ENCODE data around the gene APOC1.
A peak's percentile ranks its signal among the peaks of the same experiment; 100 is the strongest.
"Not testable (repeated sequence)": the region's sequence is repeated elsewhere in the genome, so short reads cannot be mapped to it uniquely, and the experiment has no call there.

Gene APOC1

DNA sequence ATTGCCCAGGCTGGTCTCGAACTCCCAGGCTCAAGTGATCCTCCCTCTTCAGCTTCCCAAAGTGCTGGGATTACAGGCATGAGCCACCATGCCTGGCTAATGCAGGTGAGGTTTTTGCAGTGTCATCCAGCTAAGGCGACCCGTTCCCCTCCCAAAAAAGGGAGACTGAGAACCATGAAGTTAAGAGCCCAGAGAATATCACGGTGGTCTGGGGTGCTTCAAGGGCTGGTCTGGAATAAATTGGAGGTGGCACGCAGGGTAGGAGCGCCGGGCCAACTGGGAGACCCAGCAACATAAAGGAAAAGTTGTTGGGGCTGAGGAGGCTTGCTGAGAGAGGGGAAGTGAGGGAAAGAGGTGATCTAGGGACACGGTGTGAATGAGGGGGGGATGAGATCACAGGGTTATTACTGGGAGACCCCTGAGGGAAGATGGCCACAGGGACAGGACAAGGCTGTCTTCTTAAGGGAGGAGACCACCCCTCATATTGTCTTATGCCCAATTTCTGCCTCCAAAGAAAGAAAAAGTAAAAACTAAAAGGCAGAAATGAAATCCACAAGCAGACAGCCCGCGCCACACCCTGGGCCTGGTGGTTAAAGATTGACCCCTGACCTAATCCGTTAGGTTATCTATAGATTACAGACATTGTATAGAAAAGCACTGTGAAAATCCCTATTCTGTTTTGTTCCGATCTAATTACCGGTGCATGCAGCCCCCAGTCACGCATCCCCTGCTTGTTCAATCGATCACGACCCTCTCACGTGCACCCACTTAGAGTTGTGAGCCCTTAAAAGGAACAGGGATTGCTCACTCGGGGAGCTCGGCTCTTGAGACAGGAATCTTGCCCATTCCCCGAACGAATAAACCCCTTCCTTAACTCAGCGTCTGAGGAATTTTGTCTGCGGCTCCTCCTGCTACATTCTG is 636 bp upstream of the APOC1 start:
- DNase-seq: not testable (repeated sequence)

DNA sequence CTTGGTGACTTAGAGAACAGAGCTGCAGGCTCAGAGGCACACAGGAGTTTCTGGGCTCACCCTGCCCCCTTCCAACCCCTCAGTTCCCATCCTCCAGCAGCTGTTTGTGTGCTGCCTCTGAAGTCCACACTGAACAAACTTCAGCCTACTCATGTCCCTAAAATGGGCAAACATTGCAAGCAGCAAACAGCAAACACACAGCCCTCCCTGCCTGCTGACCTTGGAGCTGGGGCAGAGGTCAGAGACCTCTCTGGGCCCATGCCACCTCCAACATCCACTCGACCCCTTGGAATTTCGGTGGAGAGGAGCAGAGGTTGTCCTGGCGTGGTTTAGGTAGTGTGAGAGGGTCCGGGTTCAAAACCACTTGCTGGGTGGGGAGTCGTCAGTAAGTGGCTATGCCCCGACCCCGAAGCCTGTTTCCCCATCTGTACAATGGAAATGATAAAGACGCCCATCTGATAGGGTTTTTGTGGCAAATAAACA is 9.9 kb downstream of the APOC1 start:
- no peak for DNase-seq

DNA sequence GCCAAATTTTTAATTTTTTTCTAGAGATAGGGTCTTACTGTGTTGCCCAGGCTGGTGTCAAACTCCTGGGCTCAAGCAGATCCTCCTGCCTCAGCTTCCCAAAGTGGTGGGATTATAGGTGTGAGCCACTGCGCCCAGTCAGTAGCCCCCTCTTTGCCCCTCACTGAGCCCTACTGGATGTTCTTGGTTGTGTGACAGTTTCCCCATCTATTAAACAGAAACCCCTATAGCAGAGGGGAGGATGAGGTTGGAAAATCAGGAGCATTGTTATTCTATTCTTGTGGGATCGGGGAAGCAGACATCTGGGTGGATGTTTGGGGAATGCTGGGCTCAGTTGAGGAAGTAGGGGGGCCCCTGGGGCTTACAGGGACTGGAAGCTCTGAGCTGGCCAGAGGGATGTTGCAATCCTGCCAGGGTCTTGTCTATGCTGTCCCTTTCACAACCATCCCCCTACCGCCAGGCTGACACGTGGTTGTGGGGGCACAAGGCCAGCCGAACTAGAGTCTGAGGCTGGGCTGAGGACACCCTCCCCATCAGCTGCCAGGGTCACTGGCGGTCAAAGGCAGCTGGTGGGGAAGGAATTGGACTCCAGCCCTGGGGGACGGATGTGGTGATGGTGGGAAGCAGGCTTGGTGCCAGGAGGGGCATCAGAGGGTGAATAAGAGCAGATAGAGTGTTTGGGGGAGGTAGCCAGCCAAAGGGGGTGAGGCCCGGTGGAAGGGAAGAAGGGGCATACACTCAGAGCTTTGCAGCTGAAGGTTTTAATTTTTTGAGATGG is 10.9 kb downstream of the APOC1 start:
- no peak for DNase-seq

DNA sequence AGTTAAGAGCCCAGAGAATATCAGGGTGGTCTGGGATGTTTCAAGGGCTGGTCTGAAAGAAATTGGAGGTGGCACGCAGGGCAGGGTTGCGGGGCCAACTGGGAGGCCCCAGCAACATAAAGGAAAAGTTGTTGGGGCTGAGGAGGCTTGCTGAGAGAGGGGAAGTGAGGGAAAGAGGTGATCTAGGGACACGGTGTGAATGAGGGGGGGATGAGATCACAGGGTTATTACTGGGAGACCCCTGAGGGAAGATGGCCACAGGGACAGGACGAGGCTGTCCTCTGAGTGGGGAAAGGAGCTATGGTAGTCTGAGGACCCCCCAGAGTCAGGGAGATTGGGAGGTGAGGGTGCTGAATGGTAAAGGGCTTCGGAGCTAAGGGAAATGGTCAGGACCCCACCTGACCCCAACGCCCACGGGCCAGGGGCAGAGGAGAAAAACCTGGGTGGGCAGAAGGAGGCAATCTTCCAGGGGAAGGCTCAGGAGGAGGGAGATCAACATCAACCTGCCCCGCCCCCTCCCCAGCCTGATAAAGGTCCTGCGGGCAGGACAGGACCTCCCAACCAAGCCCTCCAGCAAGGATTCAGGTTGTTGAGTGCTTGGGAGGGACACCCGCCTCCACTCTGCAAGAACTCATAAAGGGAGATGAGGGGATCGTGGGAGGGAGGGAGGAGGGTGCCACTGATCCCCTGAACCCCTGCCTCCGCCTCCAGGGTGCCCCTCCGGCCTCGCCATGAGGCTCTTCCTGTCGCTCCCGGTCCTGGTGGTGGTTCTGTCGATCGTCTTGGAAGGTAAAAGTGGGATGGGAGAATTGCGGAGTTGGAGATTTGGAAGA is 12.1 kb downstream of the APOC1 start:
- not testable (repeated sequence) for DNase-seq

DNA sequence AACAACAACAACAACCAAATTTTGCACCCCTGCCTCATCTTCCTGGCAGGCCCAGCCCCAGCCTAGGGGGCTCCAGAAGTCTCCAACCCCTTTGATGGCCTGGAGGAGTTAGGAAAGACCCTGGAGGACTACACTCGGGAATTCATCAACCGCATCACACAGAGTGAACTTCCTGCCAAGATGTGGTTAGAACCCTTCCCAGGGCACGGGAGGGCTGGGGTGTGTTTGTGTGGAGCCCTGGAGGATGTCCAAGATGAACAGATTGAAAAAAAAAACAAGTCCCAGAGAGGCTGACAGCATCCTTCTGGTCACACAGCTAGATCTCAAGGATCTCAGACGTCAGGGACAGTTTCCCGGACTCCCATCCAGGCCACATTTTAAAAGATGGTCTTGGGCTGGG is 13.3 kb downstream of the APOC1 start:
- no peak for DNase-seq

DNA sequence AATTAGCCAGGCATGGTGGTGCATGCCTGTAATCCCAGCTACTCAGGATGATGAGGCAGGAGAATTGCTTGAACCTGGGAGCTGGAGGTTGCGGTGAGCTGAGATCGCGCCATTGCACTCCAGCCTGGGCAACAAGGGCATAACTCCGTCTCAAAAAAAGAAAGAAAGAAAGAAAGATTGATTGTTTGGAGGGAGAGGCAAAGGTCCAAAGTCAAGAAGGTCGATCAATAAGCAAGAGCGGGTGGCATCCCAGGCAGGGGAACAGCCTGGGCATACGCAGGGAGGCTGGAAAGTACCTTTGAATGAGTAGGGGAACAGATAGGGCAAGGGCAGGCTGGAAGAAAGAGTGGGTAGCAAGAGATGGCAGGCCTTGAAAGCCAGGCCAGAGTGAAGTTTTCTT is 15.7 kb downstream of the APOC1 start:
- DNase-seq: no peak

DNA sequence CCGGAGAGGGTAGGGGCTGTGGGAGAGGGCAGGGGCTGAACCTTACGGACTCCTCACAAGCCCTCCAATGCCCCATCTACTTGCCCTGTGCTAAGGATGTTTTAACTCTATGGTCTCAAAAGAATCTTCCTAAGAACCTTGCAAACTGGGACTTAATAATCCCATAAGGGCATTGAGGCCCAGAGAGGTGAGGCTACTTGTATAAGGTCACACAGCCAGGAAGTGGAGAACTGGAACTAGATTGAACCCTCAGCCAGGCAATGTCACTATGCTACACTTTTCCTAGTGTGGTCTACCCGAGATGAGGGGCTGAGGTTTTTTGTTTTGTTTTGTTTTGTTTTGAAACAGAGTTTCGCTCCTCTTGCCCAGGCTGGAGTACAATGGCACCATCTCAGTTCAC is 17.1 kb downstream of the APOC1 start:
- no peak for DNase-seq

DNA sequence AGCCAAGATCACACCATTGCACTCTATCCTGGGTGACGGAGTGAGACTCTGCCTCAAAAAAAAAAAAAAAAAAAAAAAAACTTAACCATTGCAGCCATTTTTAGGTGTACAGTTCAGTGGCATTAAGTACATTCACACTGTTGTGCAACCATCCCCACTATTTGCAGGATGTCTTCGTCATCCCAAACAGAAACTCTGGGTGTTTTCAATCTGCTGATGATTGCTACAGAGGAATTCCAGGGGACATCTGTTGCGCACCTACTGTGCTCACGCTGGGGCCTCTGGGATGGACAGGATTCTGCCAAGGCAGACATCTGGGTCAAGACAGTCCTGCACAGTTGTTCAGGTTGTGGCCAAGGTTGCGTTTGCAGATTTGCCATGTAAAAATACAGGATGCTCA is 25.3 kb downstream of the APOC1 start:
- DNase-seq: no peak

DNA sequence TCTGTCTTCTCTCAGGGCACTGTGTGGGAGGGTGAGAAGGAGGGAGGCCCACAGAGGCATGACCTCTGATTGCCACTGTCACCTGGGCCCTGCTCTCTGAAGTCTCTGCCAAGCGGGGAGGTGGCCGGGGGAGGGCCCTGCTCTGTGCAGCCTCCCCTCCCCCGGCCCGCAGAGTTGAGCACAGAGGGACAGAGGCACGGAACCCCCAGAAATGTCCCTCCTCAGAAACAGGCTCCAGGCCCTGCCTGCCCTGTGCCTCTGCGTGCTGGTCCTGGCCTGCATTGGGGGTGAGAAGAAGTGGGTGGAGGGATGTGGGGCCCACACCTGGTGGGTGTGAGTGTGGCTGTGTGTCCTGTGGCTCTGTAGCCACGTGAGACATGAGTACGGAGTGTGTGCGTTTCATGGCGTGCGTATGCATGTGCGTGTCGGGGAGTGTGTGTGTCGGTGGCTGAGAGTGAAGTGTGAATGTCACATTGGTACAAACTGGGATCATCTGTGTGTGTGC is 27.7 kb downstream of the APOC1 start, which contains the start of gene APOC4:
TSS of gene APOC4 (plus strand) at position 171 of the 505 bp plus-strand sequence. CDS start at position 212, 41 bp downstream.
- no peak for DNase-seq

DNA sequence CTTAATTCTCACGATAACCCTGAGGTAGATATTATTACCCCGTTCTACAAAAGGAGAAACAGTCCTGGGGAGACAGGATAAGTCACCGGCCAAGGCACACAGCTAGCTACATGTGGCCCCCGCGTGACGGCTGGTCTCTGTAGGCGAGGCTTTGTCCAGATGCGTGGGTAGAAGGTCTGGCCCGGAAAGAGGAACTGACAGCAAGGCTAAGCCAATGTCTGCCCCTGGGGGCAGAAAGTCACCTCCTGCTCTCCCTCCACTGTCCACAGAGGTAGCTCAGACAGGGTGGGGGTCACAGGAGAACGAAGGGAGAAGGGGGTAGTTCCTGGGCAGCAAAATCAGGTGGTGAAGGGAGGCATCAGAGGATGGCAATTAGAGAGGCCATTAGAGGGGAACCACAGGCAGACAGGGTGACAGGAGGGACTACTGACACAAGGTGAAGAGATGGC is 29.4 kb downstream of the APOC1 start:
- no peak for DNase-seq

DNA sequence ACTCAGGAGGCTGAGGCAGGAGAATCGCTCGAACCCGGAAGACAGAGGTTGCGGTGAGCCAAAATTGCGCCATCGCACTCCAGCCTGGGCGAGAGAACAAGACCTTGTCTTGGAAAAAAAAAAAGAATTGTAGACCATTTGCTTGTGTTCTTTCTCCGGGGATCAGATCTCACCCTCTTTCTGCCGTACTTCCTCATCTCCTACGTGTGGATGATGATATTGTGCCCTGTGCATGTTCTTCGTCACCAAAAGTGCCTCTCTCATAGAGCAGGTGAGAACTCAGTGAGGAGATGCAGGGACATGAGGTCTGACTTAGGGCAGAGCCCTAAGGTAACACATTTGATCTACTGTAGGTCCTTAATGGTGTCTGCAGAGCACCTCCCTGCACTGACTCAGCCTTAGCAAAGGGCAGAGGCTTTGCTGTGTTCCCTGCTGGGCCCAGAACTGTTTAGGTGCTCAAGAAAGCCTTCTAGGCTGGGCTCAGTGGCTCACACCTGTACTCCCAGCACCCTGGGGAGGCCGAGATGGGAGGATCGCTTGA is 32.7 kb downstream of the APOC1 start:
- DNase-seq: no peak

DNA sequence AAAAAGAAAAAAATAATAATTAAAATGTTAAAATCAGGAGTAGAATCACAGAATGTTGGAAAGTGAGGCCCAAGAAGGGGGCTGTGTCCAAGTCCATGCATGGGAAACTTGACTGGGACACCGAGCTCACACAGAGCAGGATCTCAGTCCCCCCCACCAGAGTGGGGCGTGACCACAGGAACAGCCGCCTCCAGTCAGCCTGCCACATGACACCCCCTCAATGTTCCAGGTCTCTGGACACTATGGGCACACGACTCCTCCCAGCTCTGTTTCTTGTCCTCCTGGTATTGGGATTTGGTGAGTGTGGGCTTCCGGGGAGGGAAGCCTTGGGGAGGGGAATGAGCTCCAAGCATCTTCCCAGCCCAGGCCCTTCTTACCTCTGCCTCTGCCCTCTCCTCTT is 33.8 kb downstream of the APOC1 start:
- DNase-seq: no peak

DNA sequence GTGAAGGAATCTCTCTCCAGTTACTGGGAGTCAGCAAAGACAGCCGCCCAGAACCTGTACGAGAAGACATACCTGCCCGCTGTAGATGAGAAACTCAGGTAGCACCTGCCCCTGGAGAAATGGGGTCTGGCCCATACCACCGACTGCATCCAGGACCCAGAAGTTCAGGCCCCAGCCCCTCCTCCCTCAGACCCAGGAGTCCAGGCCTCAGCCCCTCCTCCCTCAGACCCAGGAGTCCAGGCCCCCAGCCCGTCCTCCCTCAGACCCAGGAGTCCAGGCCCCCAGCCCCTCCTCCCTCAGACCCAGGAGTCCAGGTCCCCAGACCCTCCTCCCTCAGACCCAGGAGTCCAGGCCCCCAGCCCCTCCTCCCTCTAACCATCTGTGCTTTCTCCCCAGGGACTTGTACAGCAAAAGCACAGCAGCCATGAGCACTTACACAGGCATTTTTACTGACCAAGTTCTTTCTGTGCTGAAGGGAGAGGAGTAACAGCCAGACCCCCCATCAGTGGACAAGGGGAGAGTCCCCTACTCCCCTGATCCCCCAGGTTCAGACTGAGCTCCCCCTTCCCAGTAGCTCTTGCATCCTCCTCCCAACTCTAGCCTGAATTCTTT is 34.5 kb downstream of the APOC1 start:
- DNase-seq: no peak

DNA sequence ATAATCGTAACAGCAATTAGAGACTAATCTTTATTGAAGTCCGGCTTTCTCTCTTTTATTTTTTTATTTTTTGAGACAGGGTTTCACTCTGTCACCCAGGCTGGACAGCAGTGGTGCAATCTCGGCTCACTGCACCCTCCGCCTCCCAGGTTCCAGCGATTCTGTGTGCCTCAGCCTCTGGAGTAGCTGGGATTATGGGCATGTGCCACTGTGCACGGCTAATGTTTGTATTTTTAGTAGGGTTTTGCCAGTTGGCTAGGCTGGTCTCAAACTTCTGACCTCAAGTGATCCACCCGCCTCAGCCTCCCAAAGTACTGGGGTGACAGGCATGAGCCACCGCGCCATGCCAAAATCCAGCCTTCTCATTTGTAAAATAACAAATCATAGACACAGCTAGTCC is 35.1 kb downstream of the APOC1 start:
- DNase-seq: no peak

DNA sequence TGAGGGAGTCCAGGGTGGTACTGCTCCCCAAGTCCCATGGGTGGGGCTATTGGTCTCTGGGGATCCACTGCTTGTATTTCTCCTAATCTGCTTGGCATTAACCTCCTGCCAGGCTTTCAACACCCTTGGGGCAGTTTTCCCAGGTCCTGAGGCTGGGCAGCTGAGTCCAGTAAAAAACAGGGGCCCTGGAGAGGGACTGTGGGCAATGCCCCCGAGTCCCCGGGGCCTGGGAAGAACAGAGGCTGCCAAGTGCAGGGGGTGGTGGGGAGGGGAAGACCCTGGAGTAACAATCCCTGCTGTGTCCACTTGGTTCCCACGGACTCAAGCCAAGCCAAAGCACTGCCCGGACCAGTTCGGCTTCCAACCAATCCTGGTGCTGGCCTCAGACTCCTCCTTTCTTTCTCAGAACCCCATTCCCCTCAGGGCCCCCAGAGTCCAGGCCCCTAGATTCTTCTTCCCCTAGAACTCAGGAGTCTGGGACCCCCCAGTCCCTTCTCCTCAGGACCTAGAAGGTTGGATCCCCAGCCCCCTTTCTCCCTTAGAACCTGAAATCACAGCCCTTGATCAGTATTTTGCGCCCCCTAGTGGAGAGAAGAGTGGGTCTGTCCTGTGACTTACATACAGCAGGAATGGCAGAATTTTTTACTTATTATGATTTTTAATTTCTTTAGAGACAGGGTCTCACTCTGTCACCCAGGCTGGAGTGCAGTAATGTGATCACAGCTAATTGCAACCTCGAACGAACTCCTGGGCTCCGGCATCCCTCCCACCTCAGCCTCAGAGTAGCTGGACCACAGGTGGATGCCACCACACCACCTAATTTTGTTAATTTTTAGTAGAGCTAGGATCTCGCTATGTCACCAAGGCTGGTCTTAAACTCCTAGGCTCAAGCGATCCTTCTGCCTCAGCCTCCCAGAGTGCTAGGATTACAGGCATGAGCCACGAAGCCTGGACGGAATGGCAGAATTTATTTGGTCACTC is 37.1 kb downstream of the APOC1 start:
- DNase-seq: peak; percentile 78

DNA sequence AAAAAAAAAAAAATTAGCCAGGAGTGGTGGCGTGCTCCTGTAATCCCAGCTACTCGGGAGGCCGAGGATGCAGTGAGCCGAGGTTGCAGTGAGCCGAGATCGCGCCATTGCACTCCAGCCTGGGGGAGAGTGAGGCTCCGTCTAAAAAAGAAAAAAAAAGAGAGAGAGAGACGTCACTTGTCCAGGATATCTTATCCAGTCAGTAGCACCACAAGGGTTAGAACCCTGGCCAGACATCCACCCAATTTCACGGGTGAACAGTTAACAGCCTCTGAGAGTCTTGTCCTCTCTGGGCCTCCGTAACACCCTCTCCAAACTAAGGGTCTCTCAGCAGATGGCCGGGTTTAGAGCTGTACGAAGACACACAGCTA is 39.9 kb downstream of the APOC1 start:
- DNase-seq: no peak

DNA sequence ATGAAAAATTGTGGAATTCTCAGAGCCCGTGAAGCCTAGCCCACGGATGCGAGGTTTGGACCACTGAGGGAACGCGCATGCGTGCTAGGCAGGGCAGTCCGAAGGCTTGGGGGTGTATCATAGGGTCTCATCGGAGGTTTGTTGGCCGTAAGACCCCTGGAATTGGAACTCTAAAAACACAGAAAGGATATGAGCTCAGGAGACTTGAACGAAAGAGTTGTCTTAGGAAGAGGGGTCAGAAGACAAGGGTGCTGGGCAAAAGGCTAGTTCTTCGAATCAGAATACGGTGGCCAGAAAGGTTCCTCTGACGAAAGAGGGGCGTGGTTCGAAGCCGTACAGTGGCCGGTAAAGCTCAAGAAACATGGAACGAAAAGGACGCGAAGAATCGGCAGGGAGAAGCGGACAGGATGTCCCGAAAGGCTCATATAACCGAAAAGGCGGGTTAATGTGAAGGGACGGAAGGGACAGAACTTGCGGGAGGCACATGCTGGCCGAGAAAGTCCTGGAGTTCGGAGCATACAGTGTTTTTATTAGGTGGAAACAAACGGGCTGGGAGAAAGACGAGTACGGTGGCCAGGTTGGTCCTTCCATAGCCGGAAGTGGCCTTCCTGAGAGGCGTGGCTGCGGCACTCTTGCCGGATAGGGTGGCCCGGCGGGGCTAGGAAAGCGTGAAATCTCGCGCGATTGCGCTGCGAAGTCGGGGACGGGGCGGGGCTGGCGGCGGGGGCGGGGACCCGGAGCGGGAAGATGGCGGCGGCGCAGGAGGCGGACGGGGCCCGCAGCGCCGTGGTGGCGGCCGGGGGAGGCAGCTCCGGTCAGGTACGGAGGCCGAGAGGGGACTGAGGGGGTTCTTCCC is 40.5 kb downstream of the APOC1 start, which contains the start of gene CLPTM1:
TSS of gene CLPTM1 (plus strand) at position 732 of the 856 bp plus-strand sequence. CDS start at position 748, 16 bp downstream.
- DNase-seq: peak; percentile 95

DNA sequence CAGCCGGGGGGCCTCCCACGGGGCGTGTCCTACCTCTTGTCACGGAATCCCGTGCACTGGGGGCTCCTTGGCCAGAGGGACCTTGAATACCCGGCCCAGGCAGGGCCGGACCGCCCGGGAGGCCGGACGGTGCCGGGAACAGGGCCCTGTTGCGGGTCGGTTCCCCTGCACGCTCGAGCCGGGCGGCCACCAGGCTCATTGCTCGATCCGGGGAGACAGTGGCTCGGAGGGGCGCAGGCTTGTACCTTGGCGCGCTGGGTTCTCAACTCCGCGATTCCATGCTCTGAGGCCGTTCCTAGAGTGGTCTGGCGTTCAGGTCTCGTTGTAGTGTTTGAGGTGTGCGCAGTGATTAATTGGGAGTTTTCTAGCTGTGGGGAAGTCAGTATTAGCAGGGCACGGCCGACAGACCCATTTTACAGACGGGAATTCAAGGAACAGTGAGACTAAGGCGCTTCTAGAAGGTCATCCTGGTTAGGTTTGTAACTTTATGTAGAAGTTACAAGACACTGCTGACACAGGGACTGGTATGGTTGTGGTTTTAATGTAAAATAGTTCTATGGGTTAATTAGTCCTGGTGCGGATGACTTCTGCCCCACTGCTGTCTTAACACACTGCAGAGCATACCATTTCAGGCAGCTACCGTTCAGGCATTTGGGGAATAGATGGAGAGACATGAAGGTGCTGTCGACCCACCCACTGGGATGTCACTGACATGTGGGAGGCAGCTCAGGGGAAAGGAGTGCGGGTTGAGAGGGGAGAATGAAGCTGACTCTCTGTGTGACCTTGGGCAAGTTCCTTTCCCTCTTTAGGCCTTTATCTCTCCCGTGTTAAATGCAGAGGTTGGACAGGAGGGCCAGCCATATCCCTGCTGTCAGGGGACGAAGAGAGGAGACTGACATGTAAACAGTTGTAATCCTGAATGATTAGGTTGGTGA is 41.4 kb downstream of the APOC1 start:
- no peak for DNase-seq

Data from NCI-H2029 treated with DMSO at 0.1 percent for 48 hours (cell line).